ENCODE measurements around the gene CLCN4. TPM values are rescaled to one million over a fixed set of nuclear protein-coding genes. Genes with fewer than 3 reads are reported as not detected.

Gene CLCN4
- total RNA-seq, 4 donors from 2014 or later = 0.79 to 1.1 TPM; not detected in 2

- H3K27ac ChIP-seq = no peak overlapping the region
- no peaks in the 10 kb centered on the region for H3K36me3 ChIP-seq
- H3K4me1 ChIP-seq = no peaks in the 10 kb centered on the region
- in situ Hi-C loops (cut with MboI; ENCODE audit: low pct_ligation_motif_present in 1 of 4, low pct_unique_long_range_greater_than_20kb in 1 of 4, low sequenced_read_pairs in 3 of 4) (loop anchor here (10.0 to 25.0 kb wide), 6 partner anchors 422 to 1347 kb away; partner anchors contain the start of genes MID1 (in 3 of the 4) and HCCS (in 1 of the 4)), intact Hi-C loops (cut with DNase I; ENCODE audit: low total_unique reads) (no loop called here)
- TF ChIP-seq CTCF (IDR thresholded peaks at IDR 0.05) = peak in 4 of 5 experiments; percentile 16 to 39 (median 28)
- TF ChIP-seq POLR2AphosphoS5 (IDR thresholded peaks at IDR 0.05) = no peak
- no peak for TF ChIP-seq EP300 (IDR thresholded peaks at IDR 0.05; ENCODE audit: low read depth)
- no peak for TF ChIP-seq POLR2A (IDR thresholded peaks at IDR 0.05)
- no peak overlapping the region for H3K4me3 ChIP-seq
- 0 to 4% methylated on average over 1 to 3 of the region's 3 CpGs for WGBS, 2 donors (ENCODE audit: low coverage in 1 of 2)
- DNase-seq = peak; percentile 27
- H3K27me3 ChIP-seq = no peaks in the 10 kb centered on the region
- no peaks in the 10 kb centered on the region for H3K9me3 ChIP-seq
Observed at GRCh38 chrX:10190367-10190766, 33.6 kb downstream of the CLCN4 start.

- H3K27ac ChIP-seq = no peak overlapping the region
- H3K27me3 ChIP-seq = no peaks in the 10 kb centered on the region
- no peak for DNase-seq
- intact Hi-C loops (cut with DNase I; ENCODE audit: low total_unique reads) = no loop called here
- no peak overlapping the region for H3K4me3 ChIP-seq
- H3K36me3 ChIP-seq = no peaks in the 10 kb centered on the region
- no peaks in the 10 kb centered on the region for H3K9me3 ChIP-seq
- H3K4me1 ChIP-seq = no peaks in the 10 kb centered on the region
- TF ChIP-seq POLR2AphosphoS5 (IDR thresholded peaks at IDR 0.05) = no peak
- TF ChIP-seq EP300 (IDR thresholded peaks at IDR 0.05; ENCODE audit: low read depth) = no peak
- TF ChIP-seq CTCF (IDR thresholded peaks at IDR 0.05) = no peak
- no peak for TF ChIP-seq POLR2A (IDR thresholded peaks at IDR 0.05)
- in situ Hi-C loops (cut with MboI; ENCODE audit: low pct_ligation_motif_present in 1 of 4, low pct_unique_long_range_greater_than_20kb in 1 of 4, low sequenced_read_pairs in 3 of 4) = loop anchor here (10.0 to 25.0 kb wide), 6 partner anchors 419 to 1344 kb away; partner anchors contain the start of genes MID1 (in 3 of the 4) and HCCS (in 1 of the 4)
Observed at GRCh38 chrX:10193587-10193986, 36.8 kb downstream of the CLCN4 start.

- H3K9me3 ChIP-seq = no peaks in the 10 kb centered on the region
- no peak overlapping the region for H3K4me3 ChIP-seq
- H3K27me3 ChIP-seq = no peaks in the 10 kb centered on the region
- TF ChIP-seq CTCF (IDR thresholded peaks at IDR 0.05) = no peak
- no peak for TF ChIP-seq EP300 (IDR thresholded peaks at IDR 0.05; ENCODE audit: low read depth)
- no peak for TF ChIP-seq POLR2AphosphoS5 (IDR thresholded peaks at IDR 0.05)
- TF ChIP-seq POLR2A (IDR thresholded peaks at IDR 0.05) = no peak
- no peaks in the 10 kb centered on the region for H3K36me3 ChIP-seq
- no peak overlapping the region for H3K27ac ChIP-seq
- intact Hi-C loops (cut with DNase I; ENCODE audit: low total_unique reads) (no loop called here), in situ Hi-C loops (cut with MboI; ENCODE audit: low pct_ligation_motif_present in 1 of 4, low pct_unique_long_range_greater_than_20kb in 1 of 4, low sequenced_read_pairs in 3 of 4) (loop anchor here (10.0 to 25.0 kb wide), 6 partner anchors 417 to 1342 kb away; partner anchors contain the start of genes MID1 (in 3 of the 4) and HCCS (in 1 of the 4))
- WGBS, 2 donors (ENCODE audit: low coverage in 1 of 2) = 64 to 84% methylated on average over 4 of the region's 4 CpGs
- H3K4me1 ChIP-seq = no peaks in the 10 kb centered on the region
- DNase-seq = no peak
Observed at GRCh38 chrX:10195425-10195824, 38.6 kb downstream of the CLCN4 start.

GRCh38 chrX:10195947-10196346 lies 39.2 kb downstream of the CLCN4 start:
- Histone ChIP-seq H3K27ac (no peak overlapping the region), H3K36me3 (no peaks in the 10 kb centered on the region), H3K4me1 (no peaks in the 10 kb centered on the region), H3K27me3 (no peaks in the 10 kb centered on the region), H3K9me3 (no peaks in the 10 kb centered on the region), H3K4me3 (no peak overlapping the region)
- in situ Hi-C loops (cut with MboI; ENCODE audit: low pct_ligation_motif_present in 1 of 4, low pct_unique_long_range_greater_than_20kb in 1 of 4, low sequenced_read_pairs in 3 of 4) (loop anchor here (10.0 to 25.0 kb wide), 6 partner anchors 416 to 1341 kb away; partner anchors contain the start of genes MID1 (in 3 of the 4) and HCCS (in 1 of the 4)), intact Hi-C loops (cut with DNase I; ENCODE audit: low total_unique reads) (no loop called here)
- no peak for DNase-seq
- TF ChIP-seq EP300 (IDR thresholded peaks at IDR 0.05; ENCODE audit: low read depth) = no peak
- no peak for TF ChIP-seq POLR2AphosphoS5 (IDR thresholded peaks at IDR 0.05)
- no peak for TF ChIP-seq CTCF (IDR thresholded peaks at IDR 0.05)
- no peak for TF ChIP-seq POLR2A (IDR thresholded peaks at IDR 0.05)
